ENCODE results near the gene DIAPH3.

DIAPH3 gene

GRCh38 chr13:59946944-59947343 lies 216.8 kb downstream of the DIAPH3 start:
- DNase-seq = no peak

- DNase-seq = no peak
These were observed 232.1 kb downstream of the DIAPH3 start for GRCh38 chr13:59931621-59932020.

- DNase-seq = no peak
These were observed 239.5 kb downstream of the DIAPH3 start for GRCh38 chr13:59924256-59924655.

- no peak for DNase-seq
These were observed 248.5 kb downstream of the DIAPH3 start for GRCh38 chr13:59915252-59915651.

- no peak for DNase-seq
These were observed 249.2 kb downstream of the DIAPH3 start for GRCh38 chr13:59914556-59914955.

- DNase-seq = no peak
These were observed 257.2 kb downstream of the DIAPH3 start for GRCh38 chr13:59906413-59907049.

DNA sequence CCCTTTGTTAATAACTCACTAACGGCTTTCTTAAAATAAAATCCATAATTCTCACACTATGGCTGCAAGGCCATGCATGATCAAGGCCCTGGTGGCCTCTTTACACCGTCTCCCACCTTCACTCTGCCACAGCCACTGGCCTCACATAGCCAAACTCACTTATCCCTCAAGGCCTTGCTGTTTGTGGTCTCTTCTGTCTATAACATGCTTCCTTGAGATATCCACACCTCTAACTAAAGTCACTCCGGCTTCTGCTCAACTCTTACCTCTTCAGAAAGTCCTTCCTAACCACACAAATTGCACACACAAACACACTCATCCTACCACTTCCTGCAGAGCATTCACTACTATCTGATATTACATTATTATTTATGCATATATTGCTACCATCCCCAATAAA lies 262.5 kb downstream of the DIAPH3 start:
- DNase-seq = no peak

- DNase-seq = no peak
These were observed 265.7 kb downstream of the DIAPH3 start for GRCh38 chr13:59898066-59898465.

- DNase-seq = no peak
These were observed 270.5 kb downstream of the DIAPH3 start for GRCh38 chr13:59893266-59893665.

- DNase-seq = no peak
These were observed 272.7 kb downstream of the DIAPH3 start for GRCh38 chr13:59891053-59891452.

DNA sequence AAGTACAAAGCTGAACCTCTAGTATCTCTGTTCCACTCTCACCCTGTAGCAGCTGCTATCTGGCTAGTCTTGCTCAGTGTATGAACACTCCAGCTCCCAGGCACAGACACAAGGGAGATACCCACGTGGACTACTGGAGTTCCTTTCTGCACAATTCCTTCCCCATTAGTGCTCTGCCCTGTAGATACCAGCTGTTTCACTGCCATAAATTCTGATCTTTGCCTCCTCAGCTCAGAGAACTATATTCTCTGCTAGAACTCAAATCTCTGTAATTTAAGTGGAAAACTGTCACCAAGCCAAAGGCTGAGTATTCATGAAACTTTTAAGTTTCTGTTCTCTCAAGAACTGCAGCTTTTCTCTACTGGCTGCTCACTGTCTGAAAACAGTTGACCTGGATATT lies 273.7 kb downstream of the DIAPH3 start:
- no peak for DNase-seq

- no peak for DNase-seq
These were observed 275.3 kb downstream of the DIAPH3 start for GRCh38 chr13:59888408-59888807.

DNA sequence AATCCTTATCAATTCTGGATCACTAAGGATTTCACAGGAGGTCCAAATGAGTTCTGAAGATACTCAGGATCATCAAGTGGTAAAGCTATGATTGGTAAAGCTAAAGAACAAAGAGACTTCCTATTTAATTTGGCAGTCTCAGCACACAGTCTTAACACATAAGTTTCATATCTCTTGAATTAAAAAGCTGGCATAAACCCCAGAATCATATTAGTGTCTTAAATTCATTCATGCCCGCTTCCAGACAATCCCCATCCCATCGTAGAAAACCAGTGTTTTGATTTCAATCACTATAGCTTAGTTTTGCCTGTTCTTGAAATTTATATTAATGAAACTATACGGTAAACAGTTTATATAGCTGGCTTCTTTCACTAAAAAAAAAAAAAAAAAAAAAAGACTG lies 278.7 kb downstream of the DIAPH3 start:
- no peak for DNase-seq

- no peak for DNase-seq
These were observed 279.8 kb downstream of the DIAPH3 start for GRCh38 chr13:59883885-59884284.

- DNase-seq = no peak
These were observed 283.3 kb downstream of the DIAPH3 start for GRCh38 chr13:59880468-59880867.

DNA sequence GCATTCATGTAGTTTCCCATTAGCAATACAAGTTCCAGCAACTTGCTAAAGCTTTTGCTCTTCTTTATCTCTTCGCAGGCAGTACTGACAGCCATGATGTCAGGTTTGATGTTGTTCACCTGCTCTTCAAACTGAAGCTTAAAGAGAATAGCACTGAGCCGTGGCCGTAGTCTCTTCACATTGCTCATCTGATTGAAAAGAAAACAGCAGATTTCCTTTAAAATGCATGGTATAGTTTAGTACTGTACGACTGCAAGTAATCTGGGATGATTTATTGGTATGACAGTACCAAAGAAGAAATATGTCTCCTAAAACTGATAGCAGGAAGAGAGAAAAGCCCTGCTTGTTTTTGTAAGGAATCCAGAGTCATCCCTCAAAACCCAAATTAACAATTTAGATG lies 284.4 kb downstream of the DIAPH3 start:
- no peak for DNase-seq

DNA sequence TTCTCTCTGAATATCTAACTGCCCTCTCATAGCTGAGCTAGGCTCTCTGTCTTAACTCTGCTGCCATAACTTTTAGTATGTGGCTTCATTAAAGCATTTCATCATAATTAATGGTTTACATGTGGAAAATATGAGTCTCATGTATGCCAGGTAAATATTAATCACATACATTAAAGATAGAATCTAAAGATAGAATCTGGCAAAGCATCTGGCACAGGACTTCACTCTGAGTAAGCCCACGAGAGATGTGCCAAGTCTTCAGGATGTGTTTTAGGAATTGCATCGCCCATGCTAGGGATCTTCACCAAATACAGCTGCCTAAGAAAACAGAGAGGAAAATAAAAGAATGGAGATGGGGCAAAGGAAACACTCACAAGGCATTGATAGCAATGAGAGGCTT lies 285.8 kb downstream of the DIAPH3 start:
- no peak for DNase-seq

GRCh38 chr13:59874973-59875372 lies 288.8 kb downstream of the DIAPH3 start:
- DNase-seq = no peak

DNA sequence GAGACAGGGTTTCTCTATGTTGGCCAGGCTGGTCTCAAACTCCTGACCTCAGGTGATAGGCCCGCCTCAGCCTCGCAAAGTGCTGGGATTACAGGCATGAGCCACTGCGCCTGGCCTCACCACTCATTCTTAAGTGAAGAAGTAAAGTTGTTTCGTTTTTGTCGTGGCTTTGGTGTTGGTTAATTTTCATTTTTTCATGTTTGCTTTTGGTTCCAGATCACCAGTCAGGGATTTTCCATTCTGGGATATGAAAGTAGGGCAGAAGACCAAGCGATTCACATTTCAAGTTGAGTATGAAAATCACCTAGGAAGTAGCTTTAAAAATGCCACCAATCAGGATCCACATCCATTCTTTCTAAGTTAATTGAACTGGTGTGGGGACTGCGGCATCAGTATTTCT lies 289.9 kb downstream of the DIAPH3 start:
- no peak for DNase-seq

DNA sequence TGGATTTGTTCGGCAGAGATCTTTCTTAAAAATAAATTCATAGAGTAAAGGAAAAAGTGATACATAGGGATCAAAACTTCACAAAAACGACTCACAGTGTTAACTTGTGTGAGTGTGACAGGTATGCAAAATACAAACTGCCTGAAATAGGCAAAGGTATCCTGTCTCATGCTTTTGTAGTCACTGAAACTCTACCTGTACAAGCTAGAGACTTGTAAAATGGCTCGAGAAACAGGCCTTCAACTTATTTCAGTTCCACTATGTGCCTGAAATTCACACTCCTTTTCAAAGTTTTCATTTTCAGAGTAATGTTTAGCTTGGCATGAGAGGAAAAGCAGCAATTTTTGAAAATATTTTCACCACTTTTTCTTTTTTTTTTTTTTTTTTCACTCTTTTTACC lies 290.4 kb downstream of the DIAPH3 start:
- DNase-seq = no peak

DNA sequence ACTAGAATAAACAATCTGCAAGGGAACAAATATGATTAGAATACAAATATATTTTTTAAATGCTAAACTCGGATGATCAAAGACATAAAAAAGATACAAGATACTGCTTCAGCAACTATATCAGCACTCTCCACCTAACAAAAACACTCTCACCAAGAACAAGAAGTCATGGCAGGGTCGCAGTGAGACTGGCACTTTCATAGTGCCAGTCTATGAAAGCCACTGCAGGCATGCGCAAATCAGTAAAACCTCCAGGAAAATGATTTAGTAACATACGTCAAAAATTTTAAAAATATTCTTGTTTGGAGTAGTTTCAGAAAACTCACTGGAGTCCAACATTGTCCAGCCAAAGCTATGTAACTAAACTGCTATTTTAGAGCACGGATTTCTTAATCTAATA lies 295.9 kb downstream of the DIAPH3 start:
- no peak for DNase-seq

GRCh38 chr13:59865398-59865797 lies 298.3 kb downstream of the DIAPH3 start:
- no peak for DNase-seq

- no peak for DNase-seq
These were observed 300.1 kb downstream of the DIAPH3 start for GRCh38 chr13:59863621-59864020.

GRCh38 chr13:59861676-59862075 lies 302.1 kb downstream of the DIAPH3 start:
- no peak for DNase-seq

GRCh38 chr13:59856281-59856810 lies 307.4 kb downstream of the DIAPH3 start:
- no peak for DNase-seq

All from activated gamma-delta T cell (primary cell).